GM21529 (cell line): ENCODE data around the gene NFYC.

Experiments
- ATAC-seq: cut with Tn5 transposase; IDR thresholded peaks from one replicate; pipeline ENCODE4 v1.9.1; 2021; ENCODE audit not compliant: unreplicated experiment

Gene NFYC

DNA sequence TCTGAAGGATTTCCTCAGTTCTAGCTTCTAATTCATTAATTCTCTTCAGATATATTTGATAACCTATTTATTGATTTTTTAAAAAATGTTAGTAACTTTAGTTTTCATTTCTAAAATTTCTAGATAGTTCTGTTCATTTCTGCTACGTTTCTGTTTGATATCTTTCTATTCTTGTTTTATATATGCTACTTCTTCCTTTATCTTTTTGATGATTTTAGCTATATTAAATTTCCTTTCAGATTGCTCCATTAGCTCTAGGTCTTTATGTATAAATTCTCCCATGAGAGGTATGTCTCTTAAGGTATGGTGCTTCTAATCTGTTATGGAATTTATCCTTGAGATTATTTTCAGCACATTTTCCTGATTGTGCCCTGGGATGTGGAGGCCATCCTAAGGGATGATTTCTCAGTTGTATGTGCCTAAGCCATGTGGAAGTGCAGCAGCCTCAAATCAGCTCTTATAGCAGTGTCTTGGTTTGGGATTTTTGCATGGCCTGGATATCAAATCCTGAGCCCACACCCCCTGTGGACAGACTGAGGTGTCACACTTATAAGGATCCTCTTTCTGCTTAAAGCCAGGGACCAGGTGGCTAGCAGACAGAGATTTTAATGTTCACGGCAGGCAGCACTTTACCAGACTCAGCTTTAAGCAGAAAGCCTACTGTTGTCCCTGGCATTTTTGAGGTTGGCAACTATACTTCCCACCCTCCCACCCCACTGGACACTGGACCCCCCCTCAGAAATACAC lies 85.9 kb downstream of the NFYC start:
- ATAC-seq, result no peak

DNA sequence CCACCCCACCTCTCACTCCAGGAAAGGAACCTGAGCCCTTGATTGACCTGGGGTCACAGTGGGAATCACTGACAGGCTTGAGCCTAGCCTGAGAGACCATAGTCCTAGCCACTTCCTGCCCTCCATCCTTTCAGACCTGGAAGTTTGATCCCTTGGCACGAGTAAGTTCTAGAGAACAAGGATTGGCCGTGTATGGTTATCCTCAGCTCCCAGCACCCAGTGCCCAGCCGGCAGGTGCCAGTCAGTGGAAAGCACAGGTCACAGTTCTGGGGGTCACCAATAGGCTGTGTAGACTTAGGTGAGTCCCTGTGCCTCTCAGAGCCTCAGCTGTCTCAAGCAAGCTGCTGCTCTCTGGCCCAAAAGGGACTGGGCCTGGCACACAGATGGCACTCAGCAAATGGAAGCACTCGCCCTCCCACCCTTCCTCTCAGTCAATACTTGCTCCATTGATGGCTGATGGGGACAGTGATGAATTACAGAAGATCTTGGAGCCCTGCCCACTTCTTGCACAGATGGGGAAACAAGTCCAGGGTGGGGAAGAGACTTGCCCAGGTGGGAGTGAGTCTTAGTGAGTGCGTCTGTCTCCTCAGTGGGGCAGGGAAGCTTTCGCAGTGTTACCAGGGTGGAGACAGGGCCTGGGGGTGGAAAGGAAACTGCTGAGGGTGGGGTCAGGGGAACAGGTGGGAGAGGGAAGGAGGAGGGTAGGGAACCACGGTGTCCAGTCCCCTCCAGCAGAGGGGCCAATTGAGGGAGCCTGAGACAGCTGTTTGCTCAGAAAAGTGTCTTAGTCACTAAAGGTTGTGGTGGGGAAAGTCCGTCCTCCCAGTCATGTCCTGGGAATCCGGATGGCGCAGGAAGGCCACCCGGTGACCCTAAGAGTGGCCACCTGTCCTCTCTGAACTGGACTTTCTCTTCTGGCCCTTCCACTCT lies 89.4 kb downstream of the NFYC start:
- ATAC-seq, result no peak

DNA sequence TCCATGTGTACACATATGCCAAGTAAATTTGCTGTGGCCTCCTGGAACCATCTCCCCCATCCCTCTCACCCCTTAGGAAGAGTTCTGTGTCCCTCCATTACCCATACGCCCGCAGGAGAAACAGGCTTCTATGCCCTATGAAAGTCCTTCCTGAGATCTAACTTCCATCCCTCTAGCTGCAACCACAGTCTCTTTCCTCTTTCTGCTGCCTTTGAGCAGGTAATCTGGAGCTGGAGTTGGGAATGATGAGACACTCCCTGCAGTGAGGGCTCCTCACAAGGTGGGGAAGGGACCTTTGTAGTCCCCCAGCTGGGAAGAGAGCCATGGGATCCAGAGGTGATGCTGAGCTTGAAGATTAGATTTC lies 90.1 kb downstream of the NFYC start:
- no peak for ATAC-seq

DNA sequence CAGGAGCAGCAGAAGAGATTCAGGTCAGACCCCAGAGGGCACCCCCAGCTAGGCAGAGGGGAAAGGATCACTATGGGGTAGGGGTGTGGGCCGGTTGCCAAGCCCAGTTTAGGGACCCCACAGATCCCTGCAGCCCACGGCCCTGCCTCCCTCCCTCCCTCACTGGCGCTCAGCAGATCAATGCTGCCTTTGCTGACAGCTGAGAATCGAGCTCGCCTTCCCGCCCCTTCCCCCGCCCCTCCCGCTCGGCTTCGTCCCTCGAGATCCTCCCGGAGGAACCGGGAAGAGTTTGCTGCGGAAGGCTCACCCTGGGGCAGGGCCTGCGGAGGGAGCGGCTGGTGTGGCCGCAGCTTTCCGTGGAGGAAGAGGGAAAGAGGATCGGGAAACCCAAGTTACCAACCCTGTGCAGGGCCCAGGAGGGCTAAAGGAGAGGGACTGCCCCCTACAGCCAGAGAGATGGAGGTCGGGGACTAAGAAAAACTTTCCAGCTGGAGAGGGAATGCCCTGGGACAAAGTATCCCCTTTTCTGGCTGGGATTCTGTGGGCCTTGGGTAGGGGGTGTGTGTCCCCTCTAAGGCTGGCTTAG lies 91.0 kb downstream of the NFYC start:
- ATAC-seq, result no peak

DNA sequence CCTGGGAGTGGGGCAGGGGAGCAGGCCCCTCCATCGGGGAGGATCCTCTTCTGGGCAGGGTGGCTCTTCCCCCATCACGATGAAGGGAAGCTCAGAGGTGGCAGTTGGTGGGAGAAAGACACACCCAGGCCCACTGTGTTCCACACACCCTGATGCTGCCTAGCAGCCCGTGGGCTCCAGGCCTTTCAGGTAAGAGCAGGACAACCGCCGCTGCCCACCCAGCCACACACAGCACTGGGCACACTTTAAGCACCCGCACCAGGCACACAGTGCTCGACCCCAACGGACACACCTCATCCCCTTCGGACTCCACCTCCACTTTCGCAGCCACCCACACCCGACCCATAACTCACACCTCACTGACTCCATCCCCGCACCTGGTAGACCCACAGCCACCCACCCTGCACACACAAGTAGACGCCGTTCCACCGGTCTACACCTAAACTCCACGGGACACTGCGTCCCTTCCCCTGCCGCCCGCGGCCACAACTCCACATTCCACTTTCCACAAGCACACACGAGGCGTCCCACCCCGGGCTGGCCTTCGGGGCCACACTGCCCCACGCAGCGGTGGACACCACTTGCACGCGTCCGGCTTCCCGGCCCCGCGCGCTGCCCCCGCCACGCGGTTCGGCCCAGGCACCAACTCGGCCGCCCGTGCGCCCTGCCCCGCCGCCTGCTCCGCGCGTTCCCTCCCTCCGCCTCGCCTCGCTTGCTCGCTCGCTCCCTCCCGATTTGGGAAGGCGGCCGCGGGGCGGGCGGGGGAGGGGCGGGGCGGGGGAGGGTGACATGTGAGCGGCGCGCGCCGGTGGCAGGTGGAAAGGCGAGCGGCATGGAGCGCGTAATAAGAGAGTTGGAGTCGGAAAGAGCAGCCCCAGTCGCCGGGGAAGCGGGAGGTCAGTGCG lies 91.7 kb downstream of the NFYC start, which contains the start of gene KCNQ4:
KCNQ4 (plus strand) TSS at position 787 of the 905 bp plus-strand sequence. CDS start 307 bp downstream, outside the sequence.
- ATAC-seq, result no peak

DNA sequence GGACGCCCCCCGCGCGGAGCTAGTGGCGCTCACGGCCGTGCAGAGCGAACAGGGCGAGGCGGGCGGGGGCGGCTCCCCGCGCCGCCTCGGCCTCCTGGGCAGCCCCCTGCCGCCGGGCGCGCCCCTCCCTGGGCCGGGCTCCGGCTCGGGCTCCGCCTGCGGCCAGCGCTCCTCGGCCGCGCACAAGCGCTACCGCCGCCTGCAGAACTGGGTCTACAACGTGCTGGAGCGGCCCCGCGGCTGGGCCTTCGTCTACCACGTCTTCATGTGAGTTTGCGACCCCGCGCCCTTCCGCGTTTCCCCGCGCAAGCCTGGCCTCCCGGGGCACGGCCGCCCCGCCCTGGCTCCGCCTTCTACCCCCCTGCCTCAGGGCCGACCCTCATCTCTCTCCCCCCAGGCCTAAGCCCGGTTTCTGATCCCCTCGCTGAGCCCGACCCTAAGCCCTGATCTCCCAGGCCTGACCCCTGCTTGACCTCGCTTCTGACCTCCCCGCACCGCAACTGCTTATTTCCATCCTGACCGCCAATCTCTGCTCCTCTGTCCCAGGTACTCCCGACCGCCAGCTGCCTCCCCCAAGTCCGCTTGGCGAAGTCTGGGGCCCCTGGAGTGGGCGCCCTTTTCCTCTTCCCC lies 92.8 kb downstream of the NFYC start:
- no peak for ATAC-seq

DNA sequence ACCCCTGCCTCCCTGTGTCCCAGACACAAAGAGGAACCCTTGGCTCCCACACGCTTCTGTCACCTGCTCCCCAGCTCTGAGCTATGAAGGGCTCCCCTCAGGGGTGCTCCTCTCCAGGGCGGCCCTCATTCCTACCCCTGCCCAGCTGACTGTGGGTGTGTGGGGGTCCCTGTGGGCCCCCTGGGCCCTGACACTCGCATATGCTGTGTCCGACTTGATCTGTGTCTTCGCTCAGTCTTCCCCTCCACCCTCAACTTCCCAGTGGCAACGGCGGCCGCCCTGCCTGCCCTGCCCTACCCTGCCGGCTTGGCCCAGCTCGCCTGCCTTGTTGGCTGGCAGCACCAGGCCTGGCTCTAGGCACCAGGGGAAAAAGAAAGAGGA lies 93.3 kb downstream of the NFYC start:
- no peak for ATAC-seq

DNA sequence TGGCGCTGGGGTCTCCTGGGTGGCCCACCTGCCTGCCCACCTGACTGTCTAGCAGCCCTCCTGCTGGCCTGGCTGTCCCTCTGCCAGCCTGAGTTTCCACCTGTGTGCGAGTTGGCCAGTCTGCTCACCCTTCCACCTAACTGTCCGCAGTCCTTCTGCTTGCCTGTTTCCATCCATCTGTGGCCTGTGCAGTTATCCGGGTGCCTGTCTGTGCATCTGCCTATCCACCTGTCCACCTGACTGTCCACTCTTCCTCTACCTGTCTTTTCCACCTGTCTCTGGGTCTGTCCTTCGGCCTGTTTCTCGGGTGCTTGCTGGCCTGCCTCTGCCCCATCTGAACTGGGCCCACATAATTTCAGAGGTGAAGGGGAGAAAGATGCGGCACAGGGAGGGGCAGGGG lies 93.9 kb downstream of the NFYC start:
- ATAC-seq, result no peak

DNA sequence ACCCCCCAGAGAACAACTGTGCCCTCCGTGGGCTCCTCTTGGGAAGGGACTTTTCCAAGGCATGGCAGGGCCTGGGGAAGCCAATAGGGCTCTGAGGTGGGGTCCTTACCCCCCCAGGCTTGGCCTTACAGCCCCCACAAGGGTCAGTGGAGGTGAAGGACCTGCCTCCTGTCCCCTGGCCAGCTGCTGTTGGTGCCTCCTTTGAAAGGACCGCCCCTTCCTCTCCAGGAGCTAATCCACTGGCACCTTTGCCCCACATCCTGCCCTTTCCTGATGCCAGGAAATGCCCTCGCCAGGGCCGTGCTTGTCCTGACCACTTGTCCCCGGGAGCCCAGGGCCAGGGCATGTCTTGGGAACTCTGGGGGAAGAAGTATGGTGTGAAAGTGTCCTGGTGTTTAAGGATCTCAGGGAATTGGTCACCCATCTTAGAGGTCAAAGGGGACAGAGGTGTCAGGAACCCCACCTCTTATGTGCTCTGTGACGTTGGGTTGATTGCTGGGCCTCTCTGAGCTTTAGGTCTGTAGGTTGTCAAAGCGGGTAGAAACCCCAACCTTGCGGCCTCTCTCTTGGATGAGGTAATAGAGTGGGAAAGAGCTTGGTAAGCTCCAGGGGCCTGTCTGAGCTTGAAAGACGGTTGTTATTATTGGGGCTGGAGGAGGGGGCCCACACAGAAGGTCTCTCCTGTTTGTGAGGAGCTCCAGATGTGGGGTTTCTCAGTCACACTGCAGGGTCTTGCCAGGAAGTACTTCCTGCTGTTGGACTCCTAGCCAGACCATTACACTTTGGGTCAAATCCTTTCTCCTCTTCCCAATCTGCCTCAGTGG lies 94.9 kb downstream of the NFYC start:
- ATAC-seq, result no peak

DNA sequence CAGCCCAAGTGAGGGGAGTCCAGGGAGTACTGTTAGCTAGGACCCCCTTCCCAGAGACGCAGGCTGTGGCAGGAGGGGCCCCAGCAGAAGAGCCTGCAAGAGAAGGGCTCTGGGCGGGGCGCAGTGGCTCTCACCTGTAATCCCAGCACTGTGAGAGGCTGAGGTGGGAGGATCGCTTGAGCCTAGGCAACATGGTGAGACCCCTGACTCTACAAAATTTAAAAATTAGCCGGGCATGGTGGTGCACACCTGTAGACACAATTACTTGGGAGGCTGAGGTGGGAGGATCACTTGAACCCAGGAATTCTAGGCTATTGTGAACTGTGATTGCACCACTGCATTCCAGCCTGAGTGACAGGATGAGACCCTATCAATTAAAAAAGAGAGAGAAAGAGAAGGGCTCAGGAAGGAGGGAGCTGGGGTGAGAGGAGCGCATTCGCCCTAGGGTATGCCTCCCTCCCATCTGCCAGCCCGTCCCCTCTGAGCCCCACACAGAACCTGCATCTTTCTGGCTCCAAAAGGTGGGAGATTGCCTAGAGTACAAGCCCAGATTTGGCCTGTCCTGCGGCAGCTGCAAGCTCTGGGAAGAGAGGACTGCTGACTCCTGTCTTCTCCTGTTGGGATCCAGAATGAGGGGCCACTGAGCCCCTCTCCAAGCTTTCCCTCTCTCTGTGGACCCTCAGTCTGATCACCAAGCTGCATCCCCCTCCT lies 95.6 kb downstream of the NFYC start:
- ATAC-seq, result no peak

DNA sequence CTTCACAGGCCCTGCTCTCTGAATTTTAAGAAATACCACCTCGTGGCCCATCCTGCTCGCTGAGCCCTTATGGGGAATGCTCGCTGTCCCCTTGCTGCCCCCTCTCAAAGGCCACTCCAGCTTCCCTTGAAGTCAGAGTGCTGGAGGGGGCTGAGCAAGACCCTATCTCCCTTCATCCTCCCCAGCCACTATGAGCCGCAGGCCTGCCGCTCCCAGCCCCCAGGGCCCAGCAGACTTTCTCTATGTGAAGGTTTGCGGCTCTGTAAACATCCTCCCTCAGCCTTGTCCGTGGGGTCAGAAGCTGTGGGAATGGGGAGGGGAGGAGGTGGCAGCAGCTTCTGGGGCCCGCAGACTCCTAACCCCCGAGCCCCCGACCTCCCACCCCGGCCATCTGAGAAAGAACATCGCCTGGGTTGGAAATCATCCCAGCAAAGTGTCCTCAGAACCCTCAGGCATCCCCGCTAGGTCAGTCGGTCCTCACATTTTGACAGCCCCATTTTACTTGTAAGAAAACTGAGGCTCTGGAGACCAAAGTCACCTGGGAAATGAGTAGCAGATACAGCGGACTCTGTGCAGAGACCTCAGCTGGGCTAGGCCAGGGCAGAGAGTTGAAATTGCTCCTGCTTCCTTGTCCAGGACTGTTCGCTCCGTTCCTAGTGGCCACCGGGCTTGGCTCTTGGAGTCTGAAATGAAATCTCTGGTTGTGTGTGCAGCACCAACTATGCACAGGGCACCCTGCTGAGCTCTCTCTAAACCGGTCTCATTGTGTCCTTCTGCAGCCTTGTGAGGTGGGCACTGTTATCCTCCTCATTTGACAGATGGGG lies 96.4 kb downstream of the NFYC start:
- ATAC-seq, result no peak

DNA sequence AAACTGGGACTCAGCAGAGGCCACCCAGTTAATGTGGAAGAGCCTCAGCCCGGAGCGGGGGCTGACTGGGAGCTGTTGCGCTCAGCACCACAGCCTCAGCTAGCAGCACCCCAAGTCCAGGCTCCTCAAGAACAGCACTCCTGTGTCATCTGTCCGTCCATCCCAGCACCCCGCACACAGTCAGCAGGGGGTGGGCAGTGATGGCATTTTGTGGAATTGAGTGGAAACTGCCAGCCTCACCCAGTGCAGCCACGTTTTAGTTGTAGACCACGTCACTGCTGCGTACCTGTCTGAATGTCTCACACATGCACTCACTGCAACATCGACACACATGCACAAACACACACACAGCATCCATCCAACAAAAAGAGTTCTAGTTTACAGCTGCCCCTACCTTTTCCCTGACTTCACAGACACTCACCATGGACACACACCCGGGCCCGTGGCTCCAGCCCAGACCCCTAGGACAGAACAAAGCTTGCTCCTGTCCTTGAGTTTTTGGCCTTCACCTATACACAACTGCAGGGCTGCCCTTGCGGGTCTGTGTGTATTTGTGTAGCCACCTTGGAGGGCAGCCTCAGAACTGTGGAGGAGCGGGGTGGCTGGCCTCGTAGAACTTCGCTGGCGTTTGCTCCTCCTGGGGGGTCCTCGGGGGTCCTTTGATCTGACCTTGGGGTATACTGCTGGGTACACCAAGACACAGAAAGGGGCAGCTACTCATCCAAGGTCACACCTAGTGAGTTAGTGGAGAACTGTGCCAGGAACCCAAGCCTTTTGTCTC lies 97.2 kb downstream of the NFYC start:
- ATAC-seq, result no peak

DNA sequence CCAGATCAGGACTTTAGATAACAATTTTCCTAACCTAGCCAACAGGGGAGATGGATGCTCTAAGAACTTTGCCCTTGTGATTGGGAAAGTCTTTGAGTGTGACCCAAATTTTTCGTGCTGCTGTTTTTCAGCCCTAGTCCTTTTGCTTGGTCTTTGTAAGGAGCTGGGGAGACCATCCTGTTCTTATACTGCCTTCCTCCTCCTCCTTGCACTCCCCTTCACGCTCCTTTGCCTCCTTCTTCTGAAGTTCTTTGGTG lies 97.8 kb downstream of the NFYC start:
- no peak for ATAC-seq

DNA sequence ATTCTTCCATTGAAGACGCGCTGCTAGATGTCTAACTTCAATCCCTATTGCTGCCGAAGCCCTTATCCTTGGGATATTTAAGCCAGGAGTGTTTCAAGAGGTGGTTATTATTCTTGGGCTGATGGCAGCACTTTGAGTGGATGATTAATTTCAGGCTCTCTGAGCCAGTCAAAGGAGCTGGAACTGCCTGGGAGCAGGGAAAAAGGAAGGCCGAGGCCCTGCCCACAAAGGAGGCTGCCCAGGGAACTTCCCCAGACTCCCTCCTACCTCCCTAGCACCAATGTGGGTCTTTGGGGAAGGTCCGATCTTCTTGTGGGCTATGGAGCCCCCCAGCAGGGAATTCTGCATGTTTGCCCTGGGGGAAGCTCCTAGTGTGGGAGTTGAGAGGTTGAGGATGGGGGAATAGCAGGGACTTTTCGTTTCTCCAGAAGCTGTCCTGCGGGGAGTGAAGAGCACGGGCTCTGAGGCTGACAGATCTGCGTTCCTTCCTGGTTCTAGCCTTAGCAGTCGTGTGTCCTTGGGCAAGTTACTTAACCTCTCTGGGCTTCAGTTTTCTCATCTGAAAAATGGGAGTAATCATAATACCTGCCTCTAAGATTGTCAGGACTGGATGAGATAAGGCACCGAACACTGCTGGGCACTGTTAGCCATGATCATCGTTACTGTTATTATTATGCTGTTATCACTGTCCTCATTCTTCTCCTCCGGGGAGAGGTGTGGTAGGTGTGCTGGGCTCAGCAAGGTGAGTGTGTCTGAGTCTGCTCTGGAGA lies 98.3 kb downstream of the NFYC start:
- no peak for ATAC-seq

DNA sequence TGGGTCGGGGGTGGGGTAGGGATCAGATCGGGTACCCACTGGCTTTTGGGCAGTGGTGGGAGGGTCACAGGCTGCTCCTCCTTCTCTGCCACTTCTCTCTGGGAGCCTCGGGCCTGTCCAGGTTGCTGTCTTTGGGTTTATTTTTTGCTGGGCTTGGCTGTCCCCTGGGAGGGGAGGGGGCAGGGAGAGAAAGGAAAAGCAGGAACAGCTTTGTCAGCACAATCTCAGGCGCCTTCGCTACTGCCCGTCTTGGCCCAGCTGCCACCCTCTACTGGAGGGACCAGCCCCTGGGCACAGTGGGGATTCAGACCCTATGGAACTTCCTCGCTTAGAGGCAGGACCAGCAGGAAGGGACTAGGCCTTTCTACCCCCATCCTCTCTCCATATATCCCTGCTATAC lies 100.5 kb downstream of the NFYC start:
- ATAC-seq, result no peak

DNA sequence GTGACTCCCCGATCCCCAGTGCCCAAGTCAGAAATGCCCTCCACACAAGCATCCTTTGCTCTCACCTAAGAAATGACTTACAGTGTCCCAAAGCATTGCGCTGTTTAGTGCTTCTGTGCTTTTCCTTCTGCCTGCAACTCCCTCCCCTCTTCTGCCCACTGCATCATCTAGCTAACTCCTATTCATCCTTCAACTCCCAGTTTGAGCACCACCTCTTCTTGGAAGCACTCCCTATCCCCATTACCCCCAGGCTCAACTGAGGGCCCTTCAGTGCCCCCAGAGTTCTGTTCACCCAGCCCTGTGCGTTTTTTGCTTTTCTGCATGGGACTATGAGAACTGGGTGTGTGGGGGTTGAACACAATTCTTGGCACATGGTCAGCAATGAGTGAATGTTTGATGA lies 102.1 kb downstream of the NFYC start:
- ATAC-seq, result no peak

DNA sequence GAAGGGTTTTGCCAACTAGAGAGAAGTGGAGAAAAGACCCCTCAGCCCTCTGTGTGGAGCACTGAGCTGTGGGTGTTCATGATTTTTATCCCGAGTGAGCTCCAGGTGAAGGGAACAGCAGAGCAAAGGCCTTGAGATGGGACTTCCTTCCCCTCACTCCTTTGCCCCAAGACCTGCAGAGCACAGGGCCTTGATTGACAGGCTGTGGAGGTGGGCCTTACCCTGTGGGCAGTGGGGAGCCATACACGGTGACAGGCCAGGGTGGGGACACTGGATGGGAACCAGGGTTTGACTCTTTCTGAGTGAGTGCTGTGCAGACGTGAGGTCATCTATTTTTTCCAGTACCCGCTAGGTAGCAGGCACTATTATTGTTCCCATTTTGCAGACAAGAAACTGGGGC lies 102.5 kb downstream of the NFYC start:
- no peak for ATAC-seq
